Measurements from ENCODE around the gene TMEM203.

The TMEM203 gene

DNA sequence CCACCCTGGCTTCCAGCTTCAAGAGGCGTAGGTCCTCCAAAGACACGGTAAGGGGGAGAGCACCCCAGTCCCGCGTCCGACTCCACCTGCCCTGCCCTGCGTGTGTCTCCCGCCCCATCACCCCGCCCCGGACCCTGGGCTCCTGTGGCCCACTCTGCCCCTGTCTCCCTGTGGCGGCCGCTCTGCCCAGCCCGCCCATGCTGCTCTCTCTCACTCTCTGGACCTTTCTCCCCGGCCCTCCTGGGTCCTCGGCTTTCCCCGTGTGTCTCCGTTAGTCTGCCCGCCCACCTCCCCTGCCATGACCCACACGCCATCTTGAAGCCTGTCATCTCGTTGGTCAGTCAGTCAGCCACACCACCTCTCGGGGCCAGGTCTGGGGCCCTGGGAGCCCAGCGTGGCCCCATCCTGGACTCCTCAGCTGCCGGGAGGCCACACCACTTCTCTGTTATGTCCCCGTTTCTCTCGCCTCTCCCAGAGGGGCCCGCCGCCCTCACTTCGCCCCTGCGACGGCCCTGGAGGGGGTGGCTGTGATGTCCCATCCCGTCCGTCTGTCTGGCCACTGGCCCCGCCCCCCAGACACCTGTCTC is 40.1 kb downstream of the TMEM203 start:
- no peak for DNase-seq (ENCODE audit: low read depth in 2 of 2)

DNA sequence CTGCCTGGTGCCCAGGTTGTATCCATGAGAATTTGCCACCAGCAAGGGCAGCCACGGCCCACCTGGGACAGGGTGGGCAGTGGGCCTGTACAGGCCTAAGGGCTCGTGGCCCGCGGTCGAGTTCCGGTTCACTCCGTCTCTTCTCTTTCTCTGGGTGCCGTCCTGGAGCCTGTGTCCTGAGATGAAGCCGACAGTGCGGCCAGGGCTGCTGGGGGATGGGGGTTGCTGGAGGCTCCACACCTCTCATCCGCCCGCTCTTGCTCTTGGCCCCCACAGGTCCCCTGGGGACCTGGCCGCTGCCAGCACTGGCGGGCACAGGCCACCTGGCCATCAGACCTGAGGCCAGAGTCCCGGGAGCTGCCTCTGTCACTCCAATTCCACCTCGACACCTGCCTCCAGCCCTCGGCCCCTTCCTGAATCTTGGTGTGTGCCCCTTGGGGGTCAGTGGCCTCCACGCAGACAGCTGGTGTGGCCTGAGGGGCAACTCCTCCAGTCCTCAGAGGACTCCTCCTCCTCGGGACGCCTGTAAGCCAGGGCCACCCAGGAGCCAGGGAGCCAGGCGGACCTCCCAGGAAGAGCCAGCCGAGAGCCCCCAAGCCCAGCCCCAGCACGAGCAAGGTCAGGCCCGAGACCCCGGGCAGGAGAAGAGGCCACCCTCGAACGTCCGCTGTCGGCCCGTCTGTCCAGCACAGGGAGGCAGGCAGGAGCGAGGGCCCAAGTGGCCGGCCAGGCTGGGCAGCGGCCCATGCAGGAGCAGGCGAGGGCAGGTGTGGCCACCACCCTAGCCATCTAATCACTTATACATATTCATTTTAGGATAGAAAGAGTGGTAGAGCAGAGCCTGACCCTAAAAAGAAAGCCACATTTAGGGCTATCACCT is 40.8 kb downstream of the TMEM203 start:
- DNase-seq (ENCODE audit: low read depth in 2 of 2) = no peak

DNA sequence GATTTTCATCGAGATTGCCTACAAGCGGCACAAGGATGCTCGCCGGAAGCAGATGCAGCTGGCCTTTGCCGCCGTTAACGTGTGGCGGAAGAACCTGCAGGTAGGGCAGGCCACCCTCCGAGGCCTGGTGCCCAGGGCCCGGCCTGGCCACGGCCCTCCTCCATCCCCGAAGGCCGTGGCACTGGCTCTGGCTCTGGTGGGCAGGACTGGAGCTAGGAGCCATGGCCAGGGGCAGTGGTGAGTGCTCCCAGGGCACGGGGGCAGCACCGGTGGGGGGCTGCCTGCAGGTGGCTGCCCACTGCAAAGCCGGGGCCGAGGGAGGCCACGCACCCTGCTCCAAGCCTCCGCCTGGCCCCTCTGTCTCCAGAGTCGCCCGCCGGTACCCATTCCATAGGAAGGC is 41.6 kb downstream of the TMEM203 start:
- DNase-seq (ENCODE audit: low read depth in 2 of 2) = no peak

DNA sequence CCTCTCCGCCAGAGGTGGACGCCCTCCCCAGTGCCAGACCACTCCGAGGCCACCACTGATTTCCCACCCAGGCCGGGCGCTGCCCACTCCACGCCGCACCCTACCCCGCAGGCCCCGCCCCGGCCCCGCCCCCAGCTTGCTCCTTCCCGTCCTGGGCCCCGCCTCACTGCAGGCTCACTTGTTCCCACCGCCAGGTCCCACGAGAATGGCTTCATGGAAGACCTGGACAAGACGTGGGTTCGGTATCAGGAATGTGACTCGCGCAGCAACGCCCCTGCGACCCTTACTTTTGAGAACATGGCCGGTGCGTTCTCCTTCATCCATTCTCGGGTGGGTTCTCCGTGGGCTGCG is 42.1 kb downstream of the TMEM203 start:
- DNase-seq (ENCODE audit: low read depth in 2 of 2) = no peak

DNA sequence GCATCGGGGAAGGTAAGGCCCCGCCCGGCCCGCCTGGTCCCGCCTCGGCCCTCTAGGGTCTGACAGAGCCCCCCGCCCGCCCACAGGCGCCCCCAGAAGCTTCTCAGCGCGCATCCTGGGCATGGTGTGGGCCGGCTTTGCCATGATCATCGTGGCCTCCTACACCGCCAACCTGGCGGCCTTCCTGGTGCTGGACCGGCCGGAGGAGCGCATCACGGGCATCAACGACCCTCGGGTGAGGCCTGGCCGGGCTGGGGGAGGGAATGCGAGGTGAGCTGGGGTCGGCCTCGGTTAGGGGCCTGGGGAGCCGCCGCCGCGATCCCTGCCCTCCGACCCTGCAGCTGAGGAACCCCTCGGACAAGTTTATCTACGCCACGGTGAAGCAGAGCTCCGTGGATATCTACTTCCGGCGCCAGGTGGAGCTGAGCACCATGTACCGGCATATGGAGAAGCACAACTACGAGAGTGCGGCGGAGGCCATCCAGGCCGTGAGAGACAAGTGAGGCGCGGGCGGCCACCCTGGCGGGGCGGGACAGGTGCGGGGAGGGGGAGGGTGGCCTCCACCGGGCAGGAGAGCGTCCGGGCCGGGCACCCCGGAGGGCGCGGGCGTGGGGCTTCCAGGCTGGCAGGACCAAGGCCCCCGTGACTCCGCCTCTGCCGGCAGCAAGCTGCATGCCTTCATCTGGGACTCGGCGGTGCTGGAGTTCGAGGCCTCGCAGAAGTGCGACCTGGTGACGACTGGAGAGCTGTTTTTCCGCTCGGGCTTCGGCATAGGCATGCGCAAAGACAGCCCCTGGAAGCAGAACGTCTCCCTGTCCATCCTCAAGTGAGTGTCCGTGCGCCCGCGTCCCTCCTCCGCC is 42.7 kb downstream of the TMEM203 start:
- no peak for DNase-seq (ENCODE audit: low read depth in 2 of 2)

DNA sequence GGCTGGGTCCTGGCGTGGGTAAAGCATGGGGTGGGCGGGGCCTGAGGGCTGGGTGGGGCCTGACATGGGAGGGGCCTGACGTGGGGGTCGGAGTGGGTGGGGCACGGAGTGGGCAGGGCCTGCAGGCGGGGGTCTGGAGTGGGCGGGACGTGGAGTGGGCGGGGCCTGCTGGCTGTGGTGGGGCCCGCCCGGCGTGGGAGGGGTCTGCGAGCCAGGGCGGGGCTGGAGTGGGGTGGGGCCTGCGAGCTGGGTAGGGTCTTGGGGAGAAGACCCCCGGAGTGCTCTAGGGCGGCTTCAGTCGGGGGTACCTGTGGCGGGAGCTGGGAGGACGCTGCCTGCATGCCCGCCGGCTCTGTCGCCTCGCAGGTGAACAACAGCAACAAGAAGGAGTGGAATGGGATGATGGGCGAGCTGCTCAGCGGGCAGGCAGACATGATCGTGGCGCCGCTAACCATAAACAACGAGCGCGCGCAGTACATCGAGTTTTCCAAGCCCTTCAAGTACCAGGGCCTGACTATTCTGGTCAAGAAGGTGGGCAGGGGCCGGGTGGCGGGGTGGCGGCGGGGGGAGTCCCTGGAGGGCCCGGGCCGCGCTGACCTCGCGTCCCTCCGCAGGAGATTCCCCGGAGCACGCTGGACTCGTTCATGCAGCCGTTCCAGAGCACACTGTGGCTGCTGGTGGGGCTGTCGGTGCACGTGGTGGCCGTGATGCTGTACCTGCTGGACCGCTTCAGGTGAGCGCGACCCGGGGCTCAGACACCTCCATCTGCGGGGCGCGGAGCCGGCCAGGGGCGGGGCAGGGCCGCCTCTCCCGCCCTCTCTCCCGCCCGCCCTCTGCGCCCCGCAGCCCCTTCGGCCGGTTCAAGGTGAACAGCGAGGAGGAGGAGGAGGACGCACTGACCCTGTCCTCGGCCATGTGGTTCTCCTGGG is 43.6 kb downstream of the TMEM203 start:
- DNase-seq (ENCODE audit: low read depth in 2 of 2) = no peak

DNA sequence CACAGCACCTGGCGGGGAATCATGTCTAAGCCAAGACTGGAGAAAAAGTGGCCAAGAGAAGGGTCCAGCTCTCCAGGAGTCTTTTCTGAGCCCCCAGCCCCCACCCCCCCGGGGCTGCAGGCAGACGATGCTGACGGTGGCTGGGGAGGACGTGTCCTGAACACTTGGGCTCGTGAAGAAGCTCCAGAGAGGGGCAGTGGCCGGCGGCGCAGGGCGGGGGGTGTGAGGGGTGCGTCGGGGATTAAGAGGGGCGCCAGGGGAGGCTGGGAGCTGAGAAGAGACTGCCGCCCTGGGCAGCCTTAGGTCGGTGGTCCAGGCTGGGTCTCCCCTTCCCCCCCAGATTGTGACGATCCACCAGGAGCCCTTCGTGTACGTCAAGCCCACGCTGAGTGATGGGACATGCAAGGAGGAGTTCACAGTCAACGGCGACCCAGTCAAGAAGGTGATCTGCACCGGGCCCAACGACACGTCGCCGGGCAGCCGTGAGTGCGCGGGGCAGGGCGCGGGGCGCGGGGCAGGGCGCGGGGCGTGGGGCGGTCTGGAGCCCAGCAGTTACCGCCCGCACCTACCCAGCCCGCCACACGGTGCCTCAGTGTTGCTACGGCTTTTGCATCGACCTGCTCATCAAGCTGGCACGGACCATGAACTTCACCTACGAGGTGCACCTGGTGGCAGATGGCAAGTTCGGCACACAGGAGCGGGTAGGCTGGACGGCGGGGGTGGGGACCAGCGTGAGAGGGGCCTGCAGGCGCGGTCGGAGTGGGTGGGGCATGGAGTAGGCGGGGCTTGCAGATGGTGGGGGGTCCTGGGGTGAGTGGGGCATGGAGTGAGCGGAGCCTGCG is 44.5 kb downstream of the TMEM203 start:
- no peak for DNase-seq (ENCODE audit: low read depth in 2 of 2)

DNA sequence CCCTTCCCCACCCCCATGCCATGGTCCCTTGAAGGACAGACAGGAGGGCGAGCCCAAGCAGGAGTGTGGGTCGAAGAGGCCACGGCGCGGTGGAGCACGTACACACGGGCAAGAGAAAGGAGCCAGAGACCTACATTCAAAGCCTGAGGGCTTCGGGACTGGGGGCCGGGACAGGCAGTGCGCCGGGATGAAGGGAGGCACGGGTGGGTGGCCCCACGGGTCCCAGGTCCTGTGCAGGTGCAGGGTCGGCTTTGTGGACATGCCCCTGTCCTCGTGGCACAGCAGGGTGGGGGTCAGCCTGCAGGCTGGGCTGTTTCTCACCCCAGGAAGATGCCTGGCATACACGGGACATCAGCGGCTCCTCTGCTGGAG is 45.4 kb downstream of the TMEM203 start:
- no peak for DNase-seq (ENCODE audit: low read depth in 2 of 2)

DNA sequence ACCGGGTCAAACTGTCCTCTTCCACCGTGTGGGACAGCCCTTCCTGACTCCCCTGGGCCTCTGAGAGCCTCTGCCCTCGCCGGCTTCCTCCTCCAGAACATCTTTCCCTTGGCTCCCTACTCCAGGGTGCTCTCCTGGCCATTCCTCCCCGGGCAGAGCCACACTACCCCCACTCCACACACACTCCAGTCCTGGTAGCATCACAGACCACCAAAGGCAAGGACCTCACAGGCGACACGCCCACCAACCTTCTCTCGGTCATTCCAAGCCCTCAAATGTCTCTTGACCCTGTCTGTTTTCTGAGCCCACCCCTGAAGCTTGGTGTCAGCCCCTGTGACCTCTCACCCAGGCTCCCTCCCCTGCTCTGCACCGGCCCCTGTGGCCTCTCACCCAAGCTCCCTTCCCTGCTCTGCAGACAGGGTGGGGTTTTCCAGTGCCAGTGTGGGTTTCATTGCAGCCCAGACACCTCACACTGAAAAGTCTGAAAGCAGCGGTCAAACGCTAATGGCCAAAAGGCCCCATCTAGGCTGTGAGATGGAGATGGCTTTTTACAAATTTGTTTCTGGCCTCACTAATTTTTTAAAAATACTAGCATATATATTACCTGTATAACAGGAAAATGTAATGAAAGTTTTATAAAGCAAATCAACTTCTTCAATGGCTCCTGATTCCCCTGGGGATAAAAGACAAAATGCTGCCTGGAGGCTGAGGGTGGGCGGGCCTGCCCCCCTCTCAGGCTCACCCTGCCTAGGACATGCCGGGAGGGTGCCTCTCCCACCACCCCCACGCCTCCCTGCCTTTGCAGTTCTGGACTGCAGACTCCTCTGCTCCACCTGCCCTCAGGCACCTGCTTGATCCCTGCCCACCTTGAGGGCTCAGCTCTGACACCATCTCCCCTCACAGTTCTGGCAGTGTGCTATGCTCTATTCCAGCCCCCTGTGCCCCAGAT is 46.1 kb downstream of the TMEM203 start:
- DNase-seq (ENCODE audit: low read depth in 2 of 2) = no peak

DNA sequence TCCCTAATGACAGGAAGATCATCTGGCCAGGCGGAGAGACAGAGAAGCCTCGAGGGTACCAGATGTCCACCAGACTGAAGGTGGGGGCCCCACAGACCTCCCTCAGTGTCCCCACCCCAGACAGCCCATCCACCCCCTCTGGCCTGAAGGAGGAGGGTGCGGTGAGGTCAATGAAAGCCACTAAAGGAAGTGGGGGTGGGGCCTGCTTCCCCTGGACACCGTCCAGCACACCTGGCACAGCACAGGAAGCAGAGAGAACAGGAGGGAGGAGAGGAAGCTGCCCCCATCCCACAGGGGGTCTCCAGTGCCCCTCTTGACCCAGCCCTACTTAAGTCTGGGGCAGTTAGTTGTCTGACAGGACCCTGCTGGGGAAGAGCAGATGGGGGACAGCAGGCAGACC is 46.8 kb downstream of the TMEM203 start:
- no peak for DNase-seq (ENCODE audit: low read depth in 2 of 2)

DNA sequence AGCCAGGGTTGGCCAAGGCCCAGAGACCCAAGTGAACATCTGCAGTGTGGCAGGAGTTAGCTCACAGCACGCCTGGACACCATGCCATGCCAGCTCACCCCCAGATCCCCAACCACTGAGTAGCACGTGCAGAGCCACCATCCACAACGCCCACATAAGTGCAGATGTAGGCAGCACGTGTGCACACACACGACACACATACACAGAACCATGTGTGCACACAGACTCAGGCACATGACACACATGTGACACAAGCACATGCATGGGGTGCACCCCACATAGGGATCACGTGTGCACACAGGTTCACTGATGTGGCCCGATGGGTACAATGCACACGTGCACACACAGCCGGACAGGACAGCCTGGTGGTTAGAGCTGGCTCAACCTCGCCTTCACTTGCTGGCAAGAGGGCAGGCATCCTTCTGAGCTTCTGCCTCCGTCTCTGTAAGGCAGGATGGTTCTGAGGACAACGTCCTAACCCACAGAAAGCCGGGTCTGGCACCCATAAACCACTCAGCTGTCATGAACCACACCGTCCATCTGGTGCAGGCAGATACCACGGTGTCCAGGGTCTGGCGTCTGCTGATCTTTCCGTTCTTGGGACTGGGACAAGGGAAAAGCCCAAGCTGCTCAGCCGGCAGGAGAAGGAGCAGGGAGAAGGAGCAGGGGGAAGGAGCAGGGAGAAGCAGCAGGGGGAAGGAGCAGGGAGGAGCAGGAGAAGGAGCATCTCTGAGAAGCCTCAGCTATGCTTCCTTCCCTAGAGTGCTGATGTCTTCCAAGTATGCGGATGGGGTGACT is 47.6 kb downstream of the TMEM203 start:
- DNase-seq (ENCODE audit: low read depth in 2 of 2) = no peak

DNA sequence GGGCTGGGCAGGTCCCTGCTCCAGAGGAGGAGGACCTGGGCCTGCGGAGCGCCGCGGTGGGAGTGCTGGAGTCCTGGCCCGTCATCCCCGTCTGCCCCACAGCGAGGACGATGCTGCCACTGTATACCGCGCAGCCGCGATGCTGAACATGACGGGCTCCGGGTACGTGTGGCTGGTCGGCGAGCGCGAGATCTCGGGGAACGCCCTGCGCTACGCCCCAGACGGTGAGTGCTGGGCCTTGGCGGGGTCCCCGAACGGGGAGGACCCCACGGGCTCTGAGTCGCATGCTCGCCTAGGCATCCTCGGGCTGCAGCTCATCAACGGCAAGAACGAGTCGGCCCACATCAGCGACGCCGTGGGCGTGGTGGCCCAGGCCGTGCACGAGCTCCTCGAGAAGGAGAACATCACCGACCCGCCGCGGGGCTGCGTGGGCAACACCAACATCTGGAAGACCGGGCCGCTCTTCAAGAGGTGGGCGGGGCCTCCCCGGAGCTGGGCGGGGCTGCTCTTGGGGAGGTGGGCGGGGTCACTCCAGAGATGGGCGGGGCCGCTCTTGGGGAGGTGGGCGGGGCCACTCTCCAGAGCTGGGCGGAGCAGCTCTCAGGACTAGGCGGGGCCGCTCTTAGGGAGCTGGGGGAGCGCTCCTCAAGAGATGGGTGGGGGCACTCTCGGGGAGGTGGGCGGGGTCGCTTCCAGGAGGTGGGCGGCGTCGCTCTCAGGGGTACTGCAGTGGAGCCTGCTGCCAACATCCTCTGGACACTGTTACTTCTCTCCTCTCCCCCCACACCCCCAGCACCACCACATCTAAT is 48.7 kb downstream of the TMEM203 start:
- peak in 1 of 2 experiments; percentile 9 for DNase-seq (ENCODE audit: low read depth in 2 of 2)
